HG03108 (cell line): Measurements from ENCODE around the gene UACA.

Source experiments
- ATAC-seq: cut with Tn5 transposase; IDR thresholded peaks from one replicate; pipeline ENCODE4 v1.9.1; 2021; ENCODE audit warnings: moderate library complexity; ENCODE audit not compliant: unreplicated experiment

UACA gene

GRCh38 chr15:70788114-70789049 lies 25.0 kb upstream of the UACA start:
- ATAC-seq, result no peak

- no peak for ATAC-seq
Measured at GRCh38 chr15:70786996-70787395, 23.6 kb upstream of the UACA start.

- no peak for ATAC-seq
Measured at GRCh38 chr15:70783610-70784022, 20.3 kb upstream of the UACA start.

DNA sequence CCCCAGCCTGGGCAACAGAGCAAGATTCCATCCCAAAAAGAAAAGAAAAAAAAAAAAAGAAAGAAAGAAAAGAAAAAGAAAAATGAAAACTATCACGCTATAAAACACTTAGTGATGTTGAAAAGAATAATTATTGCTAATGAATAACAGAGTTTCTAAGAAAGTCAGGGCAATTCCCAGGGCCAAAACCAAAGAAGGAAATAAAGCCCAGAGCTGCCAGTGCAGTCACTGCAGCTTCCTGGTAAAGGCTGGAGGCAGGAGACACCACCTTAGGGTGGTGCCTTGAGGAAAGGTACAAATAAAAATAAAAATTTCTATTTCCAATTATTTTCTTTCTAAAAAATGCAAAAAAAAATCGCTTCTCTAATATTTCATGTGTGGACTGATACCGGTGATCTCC lies 19.7 kb upstream of the UACA start:
- ATAC-seq, result no peak

- ATAC-seq, result no peak
Measured at GRCh38 chr15:70781236-70781635, 17.9 kb upstream of the UACA start.

- no peak for ATAC-seq
Measured at GRCh38 chr15:70778258-70779076, 15.1 kb upstream of the UACA start.

GRCh38 chr15:70777170-70777926 lies 14.0 kb upstream of the UACA start:
- ATAC-seq, result no peak

- no peak for ATAC-seq
Measured at GRCh38 chr15:70775160-70775559, 11.8 kb upstream of the UACA start.

DNA sequence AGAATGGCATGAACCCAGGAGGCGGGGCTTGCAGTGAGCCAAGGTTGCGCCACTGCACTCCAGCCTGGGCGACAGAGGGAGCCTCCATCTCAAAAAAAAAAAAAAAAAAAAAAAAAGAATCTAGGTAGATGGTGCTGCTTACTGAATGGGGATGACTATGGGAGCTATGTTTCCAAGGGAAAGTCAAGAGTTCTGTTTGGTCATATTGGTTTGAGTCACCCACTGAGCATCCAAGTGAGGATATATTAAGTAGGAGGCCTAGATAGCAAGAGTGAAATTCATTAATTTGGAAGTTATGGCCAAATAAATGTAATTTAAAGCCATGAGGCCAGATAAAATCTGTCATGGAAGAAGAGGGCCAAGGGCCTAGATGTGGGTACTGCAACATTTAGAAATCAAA lies 9.0 kb upstream of the UACA start:
- ATAC-seq, result no peak

- no peak for ATAC-seq
Measured at GRCh38 chr15:70770863-70771262, 7.5 kb upstream of the UACA start.

GRCh38 chr15:70768257-70768883 lies 5.0 kb upstream of the UACA start:
- no peak for ATAC-seq

DNA sequence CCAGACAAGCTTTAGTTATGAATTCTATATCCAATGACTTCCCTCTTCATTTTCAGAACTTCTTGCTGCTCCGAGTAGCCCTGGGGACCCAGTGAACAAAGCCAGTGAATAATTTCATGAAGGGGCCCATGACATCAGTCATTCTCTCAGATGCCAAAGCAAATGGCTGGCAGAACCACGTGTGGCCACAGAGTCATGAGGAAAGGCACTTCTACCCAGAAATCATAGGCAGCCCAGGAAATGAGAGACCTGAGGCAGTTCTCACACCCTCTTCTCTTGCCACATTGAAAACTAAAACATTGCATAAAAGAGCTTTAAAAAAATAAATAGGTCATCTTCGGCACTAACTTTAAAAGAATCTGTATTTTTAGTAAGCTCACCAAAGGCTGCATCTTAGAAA lies 4.3 kb upstream of the UACA start:
- no peak for ATAC-seq

DNA sequence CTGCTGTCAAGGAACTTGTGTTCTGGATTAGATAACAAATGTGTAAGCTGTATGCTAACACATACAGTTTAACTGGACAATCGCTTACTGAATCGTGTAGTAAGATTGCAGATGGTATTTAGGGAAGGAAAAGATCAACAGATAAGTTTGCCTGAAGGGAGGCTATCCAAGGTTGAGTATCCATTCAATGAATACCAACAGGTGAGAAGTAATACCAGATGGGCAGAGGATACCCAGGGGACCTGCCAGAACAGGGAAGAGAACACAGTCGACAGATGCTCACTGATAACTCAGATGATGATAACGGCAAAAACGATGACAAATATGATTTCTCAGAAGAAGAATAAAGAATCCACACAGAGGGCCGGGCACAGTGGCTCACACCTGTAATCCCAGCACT lies 3.2 kb upstream of the UACA start:
- no peak for ATAC-seq

GRCh38 chr15:70765504-70766281 lies 2.3 kb upstream of the UACA start:
- no peak for ATAC-seq

DNA sequence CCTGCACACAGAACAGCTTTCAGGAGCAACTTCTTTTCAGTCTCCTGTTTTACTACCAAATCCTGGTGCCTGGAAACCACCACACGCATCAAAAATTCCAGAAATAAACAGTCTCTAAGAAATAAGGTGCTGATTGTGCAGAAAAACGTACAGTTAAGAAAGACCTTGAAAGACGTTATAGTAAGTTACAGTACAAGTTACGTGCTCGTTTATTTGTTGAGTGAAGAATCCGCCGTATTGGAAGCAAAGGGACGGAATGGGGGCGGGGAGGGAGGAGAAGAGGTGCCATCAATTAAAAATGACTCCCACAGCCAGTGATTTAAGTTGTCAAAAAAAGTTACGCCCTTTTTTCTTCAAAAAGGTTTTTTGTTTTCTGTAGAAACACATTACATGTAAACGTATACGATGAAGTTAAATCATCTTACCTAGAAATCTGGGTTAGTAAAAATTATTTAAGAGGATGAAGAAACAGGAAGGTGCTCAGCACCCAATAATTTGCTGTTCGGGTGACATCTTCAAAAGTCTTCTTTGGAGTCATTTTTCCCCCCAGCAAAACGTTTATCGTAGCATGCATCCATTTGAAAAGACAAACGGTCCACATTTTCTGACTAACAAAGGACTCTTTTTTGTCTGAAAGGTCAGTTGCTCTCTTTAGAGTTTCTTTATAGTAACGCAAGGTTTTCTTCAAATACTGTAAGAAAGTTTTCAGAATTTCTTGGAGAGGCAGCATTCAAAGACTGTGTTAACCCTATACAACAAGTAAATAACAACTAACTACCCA lies 782 bp upstream of the UACA start:
- ATAC-seq, result no peak

DNA sequence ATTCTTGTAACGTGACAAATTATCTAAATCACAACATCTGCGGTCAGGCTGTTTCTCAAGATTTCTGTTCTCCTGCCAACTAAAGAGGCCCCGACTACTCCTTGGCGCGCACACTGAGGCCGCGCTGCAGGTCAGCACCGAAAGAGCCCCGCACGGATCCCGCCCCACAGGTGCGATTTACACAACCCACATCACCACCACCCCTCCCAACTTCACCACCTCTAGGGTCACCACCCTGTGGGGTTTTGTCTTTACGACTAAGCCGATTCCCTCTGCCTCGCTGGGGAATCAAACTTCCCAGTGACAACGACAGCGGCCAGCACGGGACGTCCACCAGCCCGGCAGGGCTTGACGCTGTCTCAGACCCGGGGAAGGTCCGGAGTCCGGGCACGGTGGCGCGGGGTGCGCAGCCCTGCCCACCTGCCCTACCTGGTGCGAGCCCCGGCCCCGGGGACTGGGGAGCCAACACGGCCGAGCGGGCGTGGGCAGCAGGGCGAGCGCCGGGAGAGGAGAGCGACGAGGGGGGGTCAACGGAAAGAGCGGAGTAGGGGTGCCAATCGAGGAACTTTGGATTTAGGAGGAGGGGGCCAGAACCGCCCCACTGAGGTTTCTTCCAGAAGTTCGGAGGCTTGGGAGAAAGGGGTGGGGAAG lies 764 bp downstream of the UACA start:
- ATAC-seq, result no peak

- no peak for ATAC-seq
Measured at GRCh38 chr15:70761931-70762468, 1.4 kb downstream of the UACA start.

DNA sequence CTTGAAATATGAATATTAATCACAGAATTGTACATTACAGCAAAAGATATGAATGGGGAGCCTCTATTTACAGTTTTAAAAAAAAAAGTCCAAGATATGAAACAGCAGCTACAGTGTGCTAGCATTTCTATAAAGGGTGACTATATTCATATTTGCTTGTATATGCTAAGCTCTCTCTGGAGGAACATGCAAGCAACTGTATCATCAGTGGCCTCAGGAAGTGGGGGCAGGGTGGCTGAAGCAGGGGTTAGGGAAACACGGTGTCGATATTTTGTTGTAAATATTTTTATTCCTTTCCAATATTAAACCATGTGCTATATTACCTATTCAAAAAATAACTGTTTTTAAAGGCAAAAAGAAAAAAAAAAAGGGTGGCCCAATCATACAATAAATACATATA lies 2.3 kb downstream of the UACA start:
- no peak for ATAC-seq
